GM11168 (cell line): Measurements from ENCODE around the gene KLHL40.
"Not testable (repeated sequence)": the region's sequence is repeated elsewhere in the genome, so short reads cannot be mapped to it uniquely, and the experiment has no call there.

Experiments used
- in situ Hi-C: fragments of 300-500 bp; cut with MboI; formaldehyde crosslinking; loops from one replicate; pipeline ENCODE4 v1.12.0; 2022; ENCODE audit warnings: low sequenced_read_pairs; ENCODE audit not compliant: unreplicated experiment

The KLHL40 gene

DNA sequence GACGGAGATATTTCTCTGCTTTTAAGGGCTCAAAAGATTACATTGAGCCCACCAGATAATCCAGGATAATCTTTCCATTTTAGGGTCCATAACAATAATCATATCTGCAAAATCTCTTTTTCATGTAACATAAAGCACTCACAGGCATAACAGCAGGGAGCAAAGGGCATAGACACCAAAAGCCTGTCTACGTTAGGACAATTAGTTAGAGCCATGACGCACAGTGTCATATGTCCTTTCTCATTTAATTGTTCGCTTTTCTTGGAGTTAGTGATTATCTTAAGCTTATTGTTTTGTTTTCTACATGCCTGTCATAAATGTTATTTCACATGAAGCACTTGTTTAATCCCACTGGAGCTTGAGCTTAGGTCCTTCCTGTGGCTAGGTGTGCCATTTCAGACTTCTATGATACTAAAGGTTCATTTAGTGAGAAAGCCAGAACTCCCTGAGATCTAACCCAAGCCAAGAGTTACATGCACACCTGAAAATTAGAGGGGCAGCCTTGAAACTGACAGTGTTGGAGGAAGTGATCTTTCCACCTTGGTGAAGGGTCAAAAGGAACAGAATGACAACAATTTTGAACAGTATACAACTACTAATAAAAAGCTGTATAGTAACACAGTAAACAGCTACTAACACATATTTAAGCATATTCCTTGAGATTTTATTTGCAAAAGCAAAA lies 29.0 kb downstream of the KLHL40 start:
- in situ Hi-C loops, result no loop called here

DNA sequence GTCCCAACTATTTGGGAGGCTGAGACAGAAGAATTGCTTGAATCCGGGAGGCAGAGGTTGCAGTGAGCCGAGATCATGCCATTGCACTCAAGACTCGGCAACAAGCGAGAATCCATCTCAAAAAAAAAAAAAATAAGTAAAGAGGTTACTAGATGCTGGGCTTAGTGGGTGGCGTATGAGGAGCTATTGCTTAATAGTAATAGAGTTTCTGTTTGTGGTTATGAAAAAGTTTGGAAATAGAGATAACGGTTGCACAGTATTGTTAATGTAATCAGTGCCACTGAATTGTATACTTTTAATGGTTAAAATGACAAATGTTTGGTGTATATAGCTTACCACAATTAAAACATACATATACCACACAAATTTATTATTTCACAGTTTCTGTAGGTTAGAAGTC lies 32.0 kb downstream of the KLHL40 start:
- in situ Hi-C loops, result no loop called here

DNA sequence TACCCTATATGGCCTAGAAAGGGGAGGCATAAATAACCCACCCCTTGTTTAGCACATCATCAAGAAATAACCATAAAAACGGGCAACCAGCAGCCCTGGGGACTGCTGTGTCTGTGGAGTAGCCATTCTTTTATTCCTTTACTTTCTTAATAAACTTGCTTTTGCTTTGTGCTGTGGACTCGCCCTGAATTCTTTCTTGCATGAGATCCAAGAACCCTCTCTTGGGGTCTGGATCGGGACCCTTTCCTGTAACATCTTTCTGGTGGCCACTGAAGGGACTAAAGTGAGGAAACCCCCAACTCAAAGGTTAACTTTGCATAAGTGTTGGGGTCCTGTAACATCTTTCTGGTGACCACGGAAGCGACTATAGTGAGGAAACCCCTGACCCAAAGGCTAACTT lies 33.0 kb downstream of the KLHL40 start:
- in situ Hi-C loops, result no loop called here

DNA sequence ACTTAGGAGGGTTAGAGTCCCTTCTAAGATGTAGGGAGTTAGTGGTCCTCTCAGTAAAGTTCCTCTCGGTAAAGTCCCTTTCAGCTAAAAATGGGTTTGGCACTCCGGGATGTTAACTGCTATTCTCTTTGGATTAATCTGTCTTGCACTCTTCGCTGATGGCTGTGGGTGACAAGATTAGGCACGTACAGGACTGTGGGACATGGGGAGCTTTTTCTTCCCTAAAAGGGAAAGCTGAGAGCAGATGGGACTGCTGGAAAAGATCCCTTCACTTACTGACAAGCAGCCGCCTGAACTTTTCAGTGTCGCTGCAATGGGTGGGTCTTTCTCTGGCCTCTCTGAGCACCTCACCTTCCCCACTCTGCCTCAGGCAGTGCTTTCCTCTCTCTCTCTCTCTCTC lies 33.7 kb downstream of the KLHL40 start:
- in situ Hi-C loops, result no loop called here

DNA sequence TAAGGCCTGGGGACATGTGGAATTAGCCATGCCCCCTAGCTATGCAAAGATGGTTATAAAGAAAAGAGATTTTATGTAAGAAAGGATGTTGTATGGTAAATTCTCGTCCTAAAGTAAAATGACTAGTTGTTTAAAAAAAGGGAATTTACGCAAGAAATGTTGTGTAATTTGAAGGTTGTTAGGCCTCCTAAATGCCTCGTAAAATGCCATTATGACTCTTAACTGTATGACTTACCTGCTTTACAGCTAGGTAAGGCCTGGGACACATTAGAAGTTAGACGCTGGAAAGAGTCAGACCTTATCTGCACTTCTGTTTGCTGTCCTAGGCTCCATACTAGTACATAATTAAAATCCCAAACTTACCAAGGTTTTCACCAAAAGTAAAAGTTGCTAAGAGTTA lies 34.8 kb downstream of the KLHL40 start:
- in situ Hi-C loops, result no loop called here

DNA sequence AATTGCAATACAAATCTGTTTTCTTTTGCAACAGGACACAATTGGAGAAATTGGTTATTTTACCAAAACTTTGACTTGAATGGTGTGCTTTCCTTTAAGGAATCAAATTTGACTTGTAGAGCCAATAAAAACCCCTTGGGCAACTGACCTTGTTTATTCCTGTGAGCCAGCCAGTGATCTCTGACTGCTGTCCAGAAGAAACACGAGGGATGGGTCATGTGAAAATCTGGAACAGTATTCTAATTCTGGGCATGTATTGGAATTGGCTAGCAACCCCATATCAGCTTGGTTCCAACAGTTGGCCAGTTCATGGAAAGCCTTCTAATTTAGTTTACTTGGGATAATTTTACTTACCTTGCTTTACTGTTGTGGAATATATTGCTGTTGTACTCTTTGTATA lies 36.4 kb downstream of the KLHL40 start:
- in situ Hi-C loops, result no loop called here

DNA sequence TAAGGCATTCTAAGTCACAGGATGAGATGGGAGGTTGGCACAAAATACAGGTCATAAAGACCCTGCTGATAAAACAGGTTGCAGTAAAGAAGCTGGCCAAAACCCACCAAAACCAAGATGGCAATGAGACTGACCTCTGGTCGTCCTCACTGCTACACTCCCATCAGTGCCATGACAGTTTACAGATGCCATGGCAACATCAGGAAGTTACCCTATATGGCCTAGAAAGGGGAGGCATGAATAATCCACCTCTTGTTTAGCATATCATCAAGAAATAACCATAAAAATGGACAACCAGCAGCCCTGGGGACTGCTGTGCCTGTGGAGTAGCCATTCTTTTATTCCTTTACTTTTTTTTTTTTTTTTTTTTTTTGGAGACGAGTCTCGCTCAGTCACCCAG lies 37.1 kb downstream of the KLHL40 start:
- in situ Hi-C loops, result not testable (repeated sequence)

DNA sequence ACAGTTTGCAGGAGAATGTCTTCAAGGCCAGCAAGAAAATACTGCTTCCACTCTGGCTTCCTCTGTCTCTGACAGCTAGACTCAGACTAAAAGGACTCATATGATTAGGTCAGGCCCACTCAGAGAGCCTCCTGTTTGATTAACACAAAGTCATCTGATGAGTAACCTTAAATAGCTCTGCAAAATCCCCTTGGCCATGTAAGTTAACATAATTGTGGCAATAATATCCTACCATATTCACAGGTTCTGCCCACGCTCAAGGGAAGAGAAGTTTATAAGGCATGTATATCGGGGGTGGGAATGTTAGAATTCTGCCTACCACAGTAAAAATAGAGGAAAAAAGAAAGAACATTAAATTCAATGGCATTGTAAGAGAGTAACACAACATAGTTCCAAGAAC lies 37.9 kb downstream of the KLHL40 start:
- in situ Hi-C loops, result no loop called here

DNA sequence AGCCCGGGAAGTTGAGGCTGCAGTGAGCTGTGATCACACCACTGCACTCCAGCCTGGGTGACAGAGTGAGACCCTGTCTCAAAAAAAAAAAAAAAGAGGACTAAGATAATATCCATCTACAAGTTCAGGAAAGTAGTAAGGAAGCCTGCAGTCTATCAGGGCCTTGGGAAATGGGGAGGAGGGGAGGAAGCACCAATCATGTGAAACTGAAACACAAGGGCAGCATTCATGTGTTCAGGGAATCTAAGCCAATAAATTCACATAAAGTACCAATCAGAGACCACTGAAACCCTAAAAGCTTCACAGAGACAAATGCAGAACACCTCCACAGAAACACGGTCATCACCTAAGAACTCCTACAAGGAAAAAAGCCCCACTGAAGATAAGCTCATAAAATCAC lies 40.1 kb downstream of the KLHL40 start:
- in situ Hi-C loops, result no loop called here

DNA sequence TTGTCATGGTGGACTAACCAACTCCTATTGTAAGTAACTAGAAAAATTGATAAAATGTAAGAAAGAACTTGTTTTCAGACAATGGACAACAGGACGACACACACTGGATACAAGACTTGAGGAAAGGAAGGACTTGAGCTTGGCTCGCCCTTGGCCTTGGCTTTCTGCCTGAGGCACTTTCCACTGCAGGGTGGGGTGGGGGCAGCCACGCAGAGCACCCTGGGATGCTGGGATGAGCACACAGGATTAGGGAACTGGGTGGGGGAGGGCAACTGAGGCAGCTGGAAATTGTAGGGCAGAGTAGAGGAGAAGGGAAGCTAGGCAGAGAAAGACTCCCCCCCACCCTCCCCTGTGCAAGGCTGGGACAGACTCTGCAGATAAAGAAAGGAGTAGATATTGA lies 42.7 kb downstream of the KLHL40 start:
- in situ Hi-C loops, result no loop called here

DNA sequence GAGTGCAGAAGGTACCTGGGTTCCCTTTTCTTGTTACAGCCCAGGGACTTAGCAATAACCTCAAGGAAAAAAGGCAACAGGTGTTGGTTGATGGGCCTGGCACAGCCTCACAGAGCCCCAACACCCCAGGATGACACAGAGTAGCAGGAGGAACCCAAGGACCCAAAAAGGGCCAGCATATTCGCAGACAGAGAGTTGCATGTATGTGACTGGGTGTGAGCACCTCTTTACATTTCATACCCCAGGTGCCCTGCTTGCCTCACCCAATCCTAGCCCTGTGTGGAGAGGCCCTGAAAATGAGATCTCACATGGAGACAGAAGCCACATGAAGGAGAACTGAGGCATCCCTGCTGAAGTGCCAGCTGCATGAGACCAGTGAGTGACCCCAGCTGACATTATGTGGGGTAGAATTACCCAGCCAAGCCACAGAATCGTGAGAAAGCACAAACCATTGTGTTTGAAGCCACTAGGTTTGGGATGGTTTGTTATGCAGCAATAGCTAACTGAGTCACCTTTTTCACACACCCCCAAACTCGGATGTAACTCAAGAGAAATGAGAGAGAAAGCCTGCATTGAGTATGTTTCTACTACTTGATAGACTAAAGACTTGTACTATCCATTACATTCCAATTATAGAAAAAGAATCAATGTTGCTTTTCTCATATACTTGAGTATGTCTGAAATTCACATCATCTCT lies 43.5 kb downstream of the KLHL40 start:
- in situ Hi-C loops, result no loop called here

DNA sequence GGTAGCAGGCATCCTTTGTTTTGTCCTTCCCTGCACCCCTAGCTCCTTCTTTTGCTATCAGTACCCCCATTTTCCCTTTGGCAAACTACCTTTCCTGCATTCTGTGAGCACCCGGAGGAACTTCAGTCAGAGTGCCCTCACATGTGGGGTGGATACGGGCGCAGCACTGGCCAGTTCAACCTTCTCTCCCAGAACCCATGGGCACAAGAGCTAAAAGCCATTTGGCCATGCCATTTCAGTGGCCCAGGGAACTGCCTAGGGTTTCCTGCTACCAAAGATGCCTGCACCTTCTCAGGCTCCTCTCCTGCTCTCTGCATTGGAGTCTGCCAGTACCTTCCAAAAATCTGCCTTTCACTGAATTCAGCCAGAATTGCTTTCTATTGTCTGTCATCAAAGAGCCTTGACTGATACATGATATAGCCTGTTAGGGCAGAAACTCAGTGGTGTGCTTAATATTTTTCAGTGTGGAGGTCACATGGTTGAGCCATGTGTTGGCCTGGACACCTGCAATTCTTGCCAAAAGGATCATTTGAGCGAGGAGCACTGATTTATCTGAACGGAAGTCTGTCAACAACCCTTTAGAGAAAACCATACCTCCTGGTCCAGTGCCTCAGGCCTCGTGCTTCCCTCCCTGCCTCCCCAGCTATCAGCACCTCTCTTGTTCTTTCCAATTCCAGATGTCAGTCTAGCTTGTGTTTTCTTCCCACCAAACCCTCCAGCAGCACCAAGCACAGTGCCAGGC lies 44.2 kb downstream of the KLHL40 start:
- in situ Hi-C loops, result no loop called here

DNA sequence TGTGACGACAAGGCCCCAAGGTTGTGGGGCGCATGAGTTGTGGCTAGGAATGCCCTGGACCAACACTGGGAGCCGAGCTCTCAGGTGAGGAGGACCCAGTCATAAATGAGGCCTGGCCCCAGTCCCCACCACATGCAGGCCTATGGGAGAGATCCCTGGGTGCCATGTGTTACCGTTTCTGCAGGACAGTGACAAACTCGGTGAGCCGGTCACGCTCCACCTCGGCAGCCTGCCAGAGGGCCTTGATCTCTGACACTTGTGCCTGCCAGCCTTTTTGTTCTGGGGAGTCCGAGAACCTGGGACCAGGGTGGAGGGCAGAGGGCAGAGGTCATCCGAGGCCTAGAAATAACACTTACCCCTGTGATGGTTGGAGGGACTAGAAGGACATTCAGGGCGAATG lies 45.0 kb downstream of the KLHL40 start:
- in situ Hi-C loops, result no loop called here

DNA sequence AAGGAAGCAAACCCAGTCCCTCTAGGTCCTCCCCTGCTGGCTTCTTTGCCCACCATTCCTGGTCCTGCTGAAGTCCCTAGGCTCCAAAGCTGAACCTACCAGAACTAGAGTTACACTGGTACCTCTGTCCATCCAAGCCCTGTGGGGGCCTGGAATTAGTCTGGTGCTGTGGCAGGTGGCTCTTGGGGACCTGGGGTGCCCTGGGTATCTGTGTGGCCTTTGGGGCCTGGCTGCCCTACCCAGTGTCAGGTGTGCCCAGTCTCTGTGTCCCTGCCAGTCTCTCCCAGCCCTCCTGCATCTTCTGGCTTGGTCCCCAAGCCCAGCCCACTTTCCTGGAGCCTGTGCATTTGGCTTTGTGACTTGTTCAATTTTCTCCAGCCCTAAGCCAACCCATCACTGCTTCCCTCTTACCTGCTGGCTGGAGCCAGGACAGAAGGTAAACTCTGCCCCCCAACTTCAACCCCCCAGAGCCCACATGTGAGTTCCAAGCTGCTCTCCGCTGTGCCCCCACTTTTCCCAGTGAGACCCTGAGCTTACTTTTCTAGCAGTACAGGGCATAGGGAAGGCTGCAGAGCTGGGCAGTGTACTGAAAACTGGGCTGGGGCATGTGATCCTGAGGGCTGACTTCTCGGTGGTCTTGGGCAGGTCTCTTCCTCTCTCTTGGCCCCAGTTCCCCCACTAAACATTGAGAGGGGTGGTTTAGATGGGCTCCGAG lies 45.5 kb downstream of the KLHL40 start:
- in situ Hi-C loops, result no loop called here

DNA sequence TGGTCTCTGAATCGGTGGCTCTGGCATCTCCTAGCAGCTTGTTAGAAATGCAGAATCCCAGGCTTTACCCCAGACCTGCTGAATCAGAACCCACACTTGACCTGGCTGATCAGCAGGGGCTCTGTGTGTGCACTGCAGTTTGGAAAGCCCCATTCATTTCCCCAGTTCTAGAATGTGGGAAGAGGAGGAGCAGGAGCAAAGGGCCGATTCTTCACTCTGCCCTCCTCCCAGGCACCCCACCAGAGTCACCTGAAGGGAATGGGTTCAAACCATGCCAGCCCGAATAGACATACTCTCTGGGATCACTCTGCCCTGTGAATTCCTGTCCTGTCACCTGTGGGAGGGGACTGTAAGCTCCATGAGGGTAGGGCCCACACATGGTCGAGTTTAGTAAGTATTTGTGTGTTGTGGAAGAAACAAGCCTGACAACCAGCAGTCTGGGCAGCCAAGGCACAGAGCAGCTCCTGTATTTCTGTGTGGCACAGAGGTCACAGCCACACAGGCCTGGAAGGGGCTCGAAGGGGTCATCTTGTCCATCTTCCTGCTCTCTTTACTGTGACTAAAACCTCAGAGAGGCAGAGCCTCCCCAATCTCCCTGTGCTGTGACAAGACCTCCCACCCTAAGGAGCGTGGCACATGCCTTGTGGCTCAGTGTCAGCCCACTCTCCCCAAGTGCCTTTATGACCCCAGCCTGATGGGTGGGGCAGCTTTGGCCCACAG lies 46.3 kb downstream of the KLHL40 start:
- in situ Hi-C loops, result no loop called here

DNA sequence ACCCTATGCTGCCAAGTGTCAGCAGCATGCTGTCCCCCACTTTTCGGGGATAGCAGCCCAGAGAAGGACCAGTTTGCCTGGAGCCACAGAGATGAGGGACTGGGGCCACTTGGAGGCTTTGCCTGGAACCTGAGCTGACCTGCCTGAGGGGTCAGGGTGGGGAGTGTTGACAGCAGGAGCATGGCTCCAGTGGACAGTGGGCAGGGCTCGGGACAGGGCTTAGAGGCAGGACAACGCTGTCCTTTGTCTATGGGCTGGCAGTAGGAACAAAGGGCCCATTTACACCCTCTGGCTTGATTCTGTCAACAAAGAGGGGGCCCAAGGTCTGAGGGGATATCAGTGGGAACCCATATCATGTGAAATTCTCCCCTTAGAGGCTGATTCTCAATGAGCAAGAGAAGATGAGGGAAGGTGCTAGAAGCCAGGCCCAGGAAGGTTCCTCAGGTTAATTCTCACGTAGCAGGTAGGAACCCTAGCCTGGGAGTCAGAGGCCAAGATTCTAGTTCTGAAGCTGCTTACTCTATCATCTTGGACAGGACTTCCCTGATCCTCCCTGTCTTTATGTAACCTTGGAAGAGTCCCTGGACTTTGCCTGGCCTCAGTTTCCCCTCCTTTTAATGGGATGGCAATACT lies 47.0 kb downstream of the KLHL40 start:
- in situ Hi-C loops, result no loop called here

DNA sequence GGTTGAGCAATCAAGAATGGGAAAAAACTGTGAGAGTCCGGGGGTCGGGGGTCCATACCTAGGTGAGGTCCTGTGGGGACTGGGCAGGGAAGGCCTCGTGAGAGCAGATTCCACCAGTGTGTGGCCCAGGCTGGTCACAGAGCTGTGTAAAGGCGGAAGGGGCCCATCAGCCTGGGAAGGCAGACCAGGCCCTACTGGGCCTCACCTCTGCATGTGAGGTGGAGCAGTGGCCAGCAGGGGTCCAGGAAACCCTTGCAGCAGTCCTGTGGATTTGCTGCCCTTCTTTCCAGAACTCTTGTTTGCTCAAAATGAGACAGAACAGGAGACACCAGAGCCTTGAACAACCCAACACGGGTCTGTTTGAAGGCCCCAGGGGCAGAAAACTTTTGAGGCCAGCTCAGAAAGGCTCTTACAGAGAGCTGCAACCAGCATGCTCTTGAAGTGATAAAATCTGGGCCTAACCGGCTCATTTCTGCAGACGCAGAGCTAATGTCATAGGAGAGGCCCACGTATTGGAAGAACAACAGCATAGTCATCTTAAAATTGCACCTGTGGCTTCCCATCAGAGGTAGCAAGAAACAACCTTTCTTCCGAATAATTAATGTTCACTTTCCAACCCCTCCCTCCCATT lies 47.6 kb downstream of the KLHL40 start:
- in situ Hi-C loops, result no loop called here

DNA sequence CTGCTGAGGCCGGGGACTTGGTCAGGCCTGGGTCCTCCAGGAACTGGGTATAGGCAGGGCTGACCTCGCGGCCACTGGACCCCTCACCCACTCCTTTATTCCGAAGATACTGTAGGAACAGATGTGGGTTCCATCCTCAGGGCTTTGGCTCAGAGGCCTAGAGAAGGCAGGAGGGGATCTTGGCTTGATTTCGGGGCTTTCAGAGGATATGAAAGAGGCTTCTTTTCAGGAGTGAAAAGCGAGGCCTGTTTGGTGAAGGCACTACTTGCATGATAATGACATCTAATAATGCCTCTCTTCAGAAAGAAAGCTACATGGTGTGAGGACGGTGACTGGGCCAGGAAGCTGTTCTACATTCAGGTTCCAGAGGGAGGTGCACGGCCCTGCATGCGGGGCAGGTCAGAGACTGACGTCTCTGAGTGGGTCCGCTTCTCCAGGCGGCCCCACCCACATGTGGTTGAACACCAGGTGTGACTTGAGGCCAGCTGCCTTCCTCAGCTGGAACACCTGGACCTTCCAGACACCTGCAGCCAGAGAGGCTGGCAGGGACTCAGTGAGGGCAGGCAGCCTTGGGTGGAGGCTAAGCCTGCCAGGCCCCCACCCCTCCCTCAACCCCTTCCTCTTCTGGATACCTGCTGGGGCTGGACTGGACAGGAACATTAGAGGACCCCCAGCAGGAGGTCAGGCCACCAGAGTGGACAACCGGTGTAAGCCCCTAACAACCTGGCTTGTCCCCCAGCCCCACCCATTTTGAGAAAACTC lies 48.3 kb downstream of the KLHL40 start:
- in situ Hi-C loops, result no loop called here
